AG04449 (cell line): Measurements from ENCODE around the gene FMO1.
"Not testable (repeated sequence)": the region's sequence is repeated elsewhere in the genome, so short reads cannot be mapped to it uniquely, and the experiment has no call there.

Source experiments
- CTCF ChIA-PET: fragments of 350-600 bp; formaldehyde crosslinking; extraction: SDS; loops from one replicate; lab custom pipeline; 2021; ENCODE audit warnings: antibody characterized with exemption; lab: Yijun Ruan, JAX
- POLR2A ChIA-PET: fragments of 400-600, 350-600 bp; formaldehyde crosslinking; extraction: SDS; loops from one replicate; lab custom pipeline; 2020; ENCODE audit warnings: antibody characterized with exemption, inconsistent platforms; lab: Yijun Ruan, JAX
- DNase-seq: peaks from one replicate; pipeline ENCODE4 v3.0.0-alpha.2; 2010; ENCODE audit warnings: low read depth, low spot score
- H3K4me3 ChIP-seq: 2 replicates; pipeline ENCODE4 v1.5.1; 2011; ENCODE audit warnings: low read depth, mild to moderate bottlenecking, control low read depth, low read length
- CTCF ChIP-seq: IDR thresholded peaks from one replicate; pipeline ENCODE4 v1.5.1; 2011; ENCODE audit warnings: mild to moderate bottlenecking, moderate library complexity, low read length, control low read depth, inconsistent platforms; ENCODE audit not compliant: insufficient read depth; ENCODE audit errors: missing control alignments

Gene FMO1

DNA sequence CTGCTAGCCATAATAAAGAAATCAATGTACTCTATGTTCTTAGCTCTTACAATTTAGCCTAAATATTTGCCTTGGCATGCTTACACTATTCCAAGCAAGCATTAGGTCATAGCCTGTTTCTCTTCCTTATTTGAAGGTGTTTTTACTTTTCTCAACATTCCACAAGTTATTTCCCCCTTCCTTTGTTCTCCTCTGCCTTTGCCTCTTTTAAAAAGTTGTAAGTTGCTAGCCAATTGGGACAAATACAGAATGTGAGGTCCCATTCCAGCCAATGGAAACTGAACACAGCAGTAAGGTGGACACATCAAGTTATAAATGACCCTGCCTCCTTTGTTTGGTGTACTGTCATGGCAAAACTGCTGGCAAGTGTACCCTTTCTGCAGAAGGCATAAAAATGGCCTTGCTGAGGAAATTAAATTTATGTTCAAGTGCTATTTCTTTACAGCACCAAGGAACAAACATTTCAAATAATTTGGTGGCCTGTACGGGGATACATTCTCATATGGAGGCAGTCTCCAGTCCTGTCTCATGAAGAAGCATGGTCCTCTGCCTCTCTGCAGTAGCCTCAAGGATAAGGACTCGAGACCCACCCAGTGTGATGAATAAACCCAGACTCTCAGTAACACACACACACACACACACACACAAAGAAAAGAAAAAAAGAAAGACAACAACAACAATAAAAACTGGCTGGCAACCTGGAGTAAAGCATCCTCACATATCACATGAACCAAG lies 28.8 kb upstream of the FMO1 start:
- POLR2A ChIA-PET, result no interaction called here
- TF ChIP-seq CTCF, result no peak
- H3K4me3 ChIP-seq, result no peak overlapping the region
- CTCF ChIA-PET, result no interaction called here
- peak; percentile 19 for DNase-seq

DNA sequence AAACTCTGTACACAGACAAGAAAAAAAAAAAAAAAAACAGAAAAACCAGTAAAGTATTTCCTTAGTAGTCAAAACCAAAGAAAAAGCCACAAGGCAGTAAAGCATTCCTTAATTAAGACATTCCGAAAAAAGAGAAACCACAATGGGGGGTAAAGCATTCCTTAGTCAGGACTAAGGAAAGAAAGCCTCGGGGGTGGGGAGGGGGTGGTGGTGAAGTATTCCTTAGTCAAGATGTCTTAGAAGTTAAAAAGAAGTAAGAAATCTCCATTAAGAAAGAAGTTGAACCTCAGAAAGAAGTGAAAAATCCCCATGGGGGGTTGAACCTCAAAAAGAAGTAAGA lies 28.2 kb upstream of the FMO1 start:
- ChIA-PET CTCF (no interaction called here), POLR2A (no interaction called here)
- DNase-seq, result peak; percentile 67
- no peak overlapping the region for H3K4me3 ChIP-seq
- TF ChIP-seq CTCF, result no peak

- DNase-seq, result no peak
- no peak for TF ChIP-seq CTCF
- POLR2A ChIA-PET, result no interaction called here
- CTCF ChIA-PET, result no interaction called here
- no peak overlapping the region for H3K4me3 ChIP-seq
Measured at GRCh38 chr1:171220581-171221054, 27.7 kb upstream of the FMO1 start.

DNA sequence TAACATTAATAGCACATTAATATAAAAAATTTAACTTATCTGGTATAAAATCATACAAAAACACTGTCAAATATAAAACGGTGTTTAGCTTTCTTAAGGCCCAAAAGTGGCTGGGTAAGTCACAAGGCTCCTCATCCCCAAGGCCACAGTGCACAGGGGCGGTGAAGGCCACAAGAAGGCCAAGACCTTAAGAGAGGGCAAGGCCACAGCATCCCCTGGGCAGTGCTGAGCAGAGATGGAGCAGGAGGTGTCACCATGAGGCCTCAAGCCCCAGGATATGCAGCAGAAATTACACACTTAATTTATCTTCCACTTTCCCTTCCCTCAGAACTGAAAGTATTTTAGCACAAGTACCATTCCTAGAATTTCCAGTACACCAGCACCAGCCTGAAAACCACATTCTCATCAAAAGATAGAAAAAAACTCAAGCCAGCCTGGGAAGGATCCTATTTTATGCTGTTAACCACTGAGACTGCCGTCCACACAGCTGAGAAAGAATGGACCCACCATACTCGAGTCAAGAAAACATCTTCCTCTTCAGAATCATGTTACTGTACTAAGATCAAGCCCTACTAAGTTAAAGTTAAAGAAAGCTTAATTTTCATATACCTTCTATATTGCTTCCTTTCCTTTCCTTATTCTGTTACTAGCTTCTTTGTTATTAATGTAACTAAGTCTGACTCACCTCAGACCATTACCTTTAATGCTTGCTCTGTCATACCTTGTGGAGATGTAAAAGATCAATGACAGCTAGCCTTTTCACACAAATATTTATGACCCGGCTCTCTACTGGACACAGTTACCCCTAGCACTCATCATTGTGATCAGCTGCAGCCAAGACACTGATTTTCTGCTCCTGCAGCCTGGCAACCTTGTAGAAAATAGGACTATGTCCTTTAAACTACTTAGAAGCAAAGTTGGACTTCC lies 26.4 kb upstream of the FMO1 start:
- TF ChIP-seq CTCF, result no peak
- no peak overlapping the region for H3K4me3 ChIP-seq
- no peak for DNase-seq
- POLR2A ChIA-PET, result no interaction called here
- CTCF ChIA-PET, result interaction anchor here (1.1 to 9.4 kb wide), 3 partner anchors 10 to 256 kb away, joined by 4 to 160 read pairs (median 6); no protein-coding TSS in a partner anchor

DNA sequence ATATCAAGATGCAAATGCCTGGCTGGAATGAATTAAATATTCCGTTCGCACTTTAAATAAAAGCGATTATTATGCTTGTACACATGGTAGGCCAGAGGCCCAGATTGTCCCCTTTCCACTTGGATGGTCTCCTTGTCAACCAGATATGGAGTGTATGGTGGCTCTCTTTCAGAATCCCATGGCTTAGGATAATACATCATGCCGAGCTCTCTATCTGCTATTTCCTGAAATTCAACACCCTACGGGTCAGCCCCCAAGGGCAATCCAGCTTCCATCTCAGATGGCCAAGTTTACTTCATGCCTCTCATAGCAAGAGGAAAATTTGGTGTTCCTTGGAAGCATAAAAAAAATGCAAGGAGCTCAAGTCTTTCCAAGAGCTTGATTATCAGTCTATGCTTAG lies 25.4 kb upstream of the FMO1 start:
- CTCF ChIA-PET, result interaction anchor here (1.0 to 9.4 kb wide), 5 partner anchors 9 to 257 kb away, joined by 3 to 160 read pairs (median 5); no protein-coding TSS in a partner anchor
- DNase-seq, result no peak
- POLR2A ChIA-PET, result no interaction called here

DNA sequence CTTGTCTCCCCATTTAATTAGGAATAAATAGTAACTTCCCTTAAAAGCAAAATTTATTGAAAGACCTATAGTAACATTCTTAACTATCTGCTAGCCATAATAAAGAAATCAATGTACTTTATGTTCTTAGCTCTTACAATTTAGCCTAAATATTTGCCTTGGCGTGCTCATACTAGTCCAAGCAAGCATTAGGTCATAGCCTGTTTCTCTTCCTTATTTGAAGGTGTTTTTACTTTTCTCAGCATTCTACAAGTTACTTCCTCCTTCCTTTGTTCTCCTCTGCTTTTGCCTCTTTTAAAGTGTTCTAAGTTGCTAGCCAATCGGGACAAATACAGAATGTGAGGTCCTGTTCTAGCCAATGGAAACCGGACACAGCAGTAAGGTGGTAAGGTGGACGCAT lies 24.0 kb upstream of the FMO1 start:
- H3K4me3 ChIP-seq, DNase-seq, POLR2A ChIA-PET: not testable (repeated sequence)
- CTCF ChIA-PET, result interaction anchor here (9.4 kb wide), 1 partner anchor 258 kb away, joined by 160 read pairs; no protein-coding TSS in a partner anchor

More for the DNA sequence above, 25.4 kb upstream of the FMO1 start:
- TF ChIP-seq CTCF, result no peak
- no peak overlapping the region for H3K4me3 ChIP-seq
